Heart left ventricle (tissue), 16 donors: ENCODE results near the gene GK2. TPM values are rescaled to one million over a fixed set of nuclear protein-coding genes. Genes with fewer than 3 reads are reported as not detected.

ENCODE experiments used
- ATAC-seq, 4 donors: fragments of 200-7000 bp; cut with Tn5 transposase; one replicate each; pipeline ENCODE4 v1.9.1; 2020 to 2022; ENCODE audit warnings: moderate library complexity in 4 of 4, mild to moderate bottlenecking in 3 of 4, moderate number of reproducible peaks in 1 of 4
- DNase-seq, 5 donors: peaks; one replicate each; pipeline ENCODE4 v3.0.0-alpha.2; 2020
- H3K27ac ChIP-seq, 12 donors: fragments of 200-600 bp; sonication (generic) in 4 of 12; one replicate each; pipeline versions ENCODE4 v1.5.0 to v1.8.0; 2016 to 2022; ENCODE audit warnings: mild to moderate bottlenecking in 2 of 12
- H3K27me3 ChIP-seq, 9 donors: fragments of 200-600 bp; sonication (generic) in 2 of 9; one replicate each; pipeline versions ENCODE4 v1.5.1 to v1.8.0; 2016 to 2022; ENCODE audit warnings: mild to moderate bottlenecking in 3 of 9
- H3K36me3 ChIP-seq, 9 donors: fragments of 200-600 bp; sonication (generic) in 2 of 9; one replicate each; pipeline versions ENCODE4 v1.5.0 to v1.8.0; 2018 to 2022; ENCODE audit warnings: mild to moderate bottlenecking in 2 of 9
- H3K4me1 ChIP-seq, 12 donors: fragments of 200-600 bp; sonication (generic) in 4 of 12; one replicate each; pipeline versions ENCODE4 v1.5.0 to v1.8.0; 2016 to 2022; ENCODE audit warnings: mild to moderate bottlenecking in 3 of 12
- H3K4me3 ChIP-seq, 12 donors: fragments of 200-600 bp; sonication (generic) in 4 of 12; one replicate each; pipeline versions ENCODE4 v1.5.0 to v1.8.0; 2017 to 2022; ENCODE audit warnings: mild to moderate bottlenecking in 9 of 12, moderate library complexity in 4 of 12
- H3K9me3 ChIP-seq, 12 donors: fragments of 200-600 bp; sonication (generic) in 4 of 12; one replicate each; pipeline versions ENCODE4 v1.5.0 to v1.8.0; 2016 to 2022; ENCODE audit warnings: mild to moderate bottlenecking in 1 of 12
- CTCF ChIP-seq, 12 donors: fragments of 200-600 bp; sonication (generic) in 4 of 12; IDR thresholded peaks; one replicate each; pipeline versions ENCODE4 v1.5.0 to v1.8.0; 2018 to 2022; ENCODE audit warnings: antibody characterized with exemption in 12 of 12, mild to moderate bottlenecking in 5 of 12
- POLR2A ChIP-seq, 2 donors: fragments of 450-650 bp; IDR thresholded peaks; one replicate each; pipeline ENCODE4 v1.6.1; 2017; ENCODE audit warnings: antibody characterized with exemption in 2 of 2, mild to moderate bottlenecking in 2 of 2, moderate library complexity in 2 of 2
- WGBS, 4 donors: extraction: QIAGEN DNeasy Blood & Tissue Kit in 2 of 4; methylation state at CpG; one replicate each; pipeline versions ENCODE4 v1.1.5 to v1.1.7; 2013 to 2018; 5-methylcytosine and 5-hydroxymethylcytosine counted together
- intact Hi-C, 10 donors: fragments of 100-400 bp; cut with DNase I; formaldehyde crosslinking; loops; one replicate each; pipeline versions ENCODE4 v1.11.1 to v1.14.2; 2022
- polyA plus RNA-seq, 2 donors: library from polyadenylated mRNA; stranded (reverse); fragments of 200-250 nt; gene quantifications; one replicate each; pipeline ENCODE4 v1.2.3, GENCODE V29; 2013
- total RNA-seq, 9 donors: library from RNA; depleted of rRNA in 2 of 9; stranded (reverse); fragments of >200 nt in 2 of 9; fragmentation: NEBNext Ultra II Directional in 3 of 9; extraction: Animal tissue kit (Norgen Biotek cat#: 25700) in 3 of 9; gene quantifications; one replicate each; pipeline versions ENCODE4 v1.1.0 to v1.2.4, GENCODE V29; 2016 to 2023
- donor health status: ischemic (EF 13 %, LVEDD 7.1; RV severe dilation, severe dysfunction).
- donor health status: healthy with polysubstance abuse.
- donor health status: DM: no; HTN: yes; CAD: no.
- donor health status: DM: no; HTN: no; CAD: no.
- donor health status: ischemic (EF 25% LVEDD 6.9; RV normal size, moderate dysfunction).
- donor health status: ischemic (EF 25% LVEDD 5.7; RV mildly dilated, moderate dysfunction).
- donor health status: healthy.
- donor health status: DM: yes; HTN: yes; CAD: no.
- donor health status: ischemic (EF 35%, LVEDD 5.7; RV mildly dilated, moderate dysfunction).
- donor health status: nonischemic (EF 11% LVEDD 7.7; RV severe dilation, severe dysfunction).
- donor health status: DM: yes; HTN: yes; CAD: no.
- donor health status: PGD.
- donor health status: ischemic (EF 29% LVEDD 5.4; RV normal size, mild dysfunction).
- donor health status: nonischemic (EF 23%, LVEDD 6.1; RV moderate dilation, normal function).

GK2 gene
- total and polyA plus RNA-seq, 11 donors = not detected

GRCh38 chr4:79421483-79421882 lies 13.5 kb upstream of the GK2 start:
- DNase-seq (no peak), ATAC-seq (no peak)
- Histone ChIP-seq H3K9me3 (peaks cover 0 to 23% (median 0%) of the 10 kb centered on the region in 12 donors), H3K36me3 (no peaks in the 10 kb centered on the region), H3K4me1 (peaks cover 0 to 2% (median 0%) of the 10 kb centered on the region in 12 donors), H3K27me3 (no peaks in the 10 kb centered on the region), H3K4me3 (no peak overlapping the region), H3K27ac (no peak overlapping the region)
- WGBS, 4 donors = 73 to 81% (median 75%) methylated on average over 2 of the region's 2 CpGs
- TF ChIP-seq POLR2A (IDR thresholded peaks at IDR 0.05) = no peak
- TF ChIP-seq CTCF (IDR thresholded peaks at IDR 0.05) = no peak
- intact Hi-C loops = no loop called here

GRCh38 chr4:79413886-79414285 lies 5.9 kb upstream of the GK2 start:
- no peak overlapping the region for H3K27ac ChIP-seq
- intact Hi-C loops = no loop called here
- H3K27me3 ChIP-seq = no peaks in the 10 kb centered on the region
- H3K9me3 ChIP-seq = peaks cover 0 to under 1% (median 0%) of the 10 kb centered on the region in 12 donors
- ATAC-seq = no peak
- no peaks in the 10 kb centered on the region for H3K4me1 ChIP-seq
- no peak overlapping the region for H3K4me3 ChIP-seq
- DNase-seq = no peak
- no peaks in the 10 kb centered on the region for H3K36me3 ChIP-seq
- 83 to 88% (median 86%) methylated on average over 3 of the region's 3 CpGs for WGBS, 4 donors
- TF ChIP-seq POLR2A (IDR thresholded peaks at IDR 0.05) (no peak), CTCF (IDR thresholded peaks at IDR 0.05) (no peak)

GRCh38 chr4:79413032-79413885 lies 5.2 kb upstream of the GK2 start:
- ATAC-seq = no peak

More at GRCh38 chr4:79413032-79413885, 5.2 kb upstream of the GK2 start:
- intact Hi-C loops = no loop called here
- Histone ChIP-seq H3K4me1 (no peaks in the 10 kb centered on the region), H3K9me3 (no peaks in the 10 kb centered on the region), H3K27me3 (no peaks in the 10 kb centered on the region), H3K36me3 (no peaks in the 10 kb centered on the region), H3K27ac (no peak overlapping the region), H3K4me3 (no peak overlapping the region)
- WGBS, 4 donors = 69 to 82% (median 75%) methylated on average over 9 of the region's 9 CpGs
- no peak for DNase-seq
- TF ChIP-seq CTCF (IDR thresholded peaks at IDR 0.05) = no peak
- no peak for TF ChIP-seq POLR2A (IDR thresholded peaks at IDR 0.05)
